Suprapubic skin (tissue), 4 donors: ENCODE measurements around the gene YEATS2.

Experiments
- CTCF ChIP-seq, 2 donors: fragments of 200-600 bp in 1 of 2; fragments of 450-650 bp in 1 of 2; sonication (generic) in 1 of 2; IDR thresholded peaks; one replicate each; pipeline ENCODE4 v1.5.1; 2016 to 2019; ENCODE audit warnings: antibody characterized with exemption in 2 of 2, mild to moderate bottlenecking in 1 of 2, moderate library complexity in 1 of 2
- EP300 ChIP-seq: sonication (generic); formaldehyde crosslinking; IDR thresholded peaks from one replicate; pipeline ENCODE4 v1.6.1; 2017; ENCODE audit warnings: antibody characterized with exemption
- POLR2A ChIP-seq, 2 donors: fragments of 450-650 bp; IDR thresholded peaks; one replicate each; pipeline ENCODE4 v1.6.1; 2017; ENCODE audit warnings: antibody characterized with exemption in 2 of 2, mild to moderate bottlenecking in 2 of 2, moderate library complexity in 2 of 2
- POLR2AphosphoS5 ChIP-seq, 3 donors: sonication (generic); formaldehyde crosslinking; IDR thresholded peaks; one replicate each; pipeline ENCODE4 v1.6.1; 2017; ENCODE audit warnings: antibody characterized with exemption in 3 of 3

DNA sequence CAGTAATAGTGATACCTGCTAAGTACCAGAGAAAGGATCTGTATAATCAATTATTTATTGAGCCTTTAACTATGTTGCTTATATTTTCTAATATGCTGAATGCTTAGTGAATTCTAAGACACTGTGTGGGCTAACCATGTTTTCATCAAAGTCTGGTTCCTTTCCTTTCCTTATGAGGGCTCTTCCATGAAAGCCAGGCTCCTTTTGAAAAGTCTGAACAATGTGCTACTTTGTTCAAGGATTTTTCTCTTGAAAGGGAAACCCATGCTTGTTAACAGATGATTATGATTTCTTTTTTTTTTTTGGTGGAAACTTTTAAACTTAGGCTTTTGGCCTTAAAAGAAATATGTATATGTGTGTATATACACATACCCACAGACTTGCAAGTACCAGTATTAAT is 17.0 kb downstream of the YEATS2 start:
- TF ChIP-seq CTCF (IDR thresholded peaks at IDR 0.05), result no peak
- no peak for TF ChIP-seq EP300
- no peak for TF ChIP-seq POLR2A (IDR thresholded peaks at IDR 0.05)
- no peak for TF ChIP-seq POLR2AphosphoS5 (IDR thresholded peaks at IDR 0.05)
